Superior temporal gyrus (tissue), 1 donor: ENCODE measurements around the gene TMCO5A.

Experiments used
- DNase-seq: peaks from one replicate; pipeline ENCODE4 v3.0.0-alpha.2; 2016; ENCODE audit errors: extremely low spot score

The TMCO5A gene

DNA sequence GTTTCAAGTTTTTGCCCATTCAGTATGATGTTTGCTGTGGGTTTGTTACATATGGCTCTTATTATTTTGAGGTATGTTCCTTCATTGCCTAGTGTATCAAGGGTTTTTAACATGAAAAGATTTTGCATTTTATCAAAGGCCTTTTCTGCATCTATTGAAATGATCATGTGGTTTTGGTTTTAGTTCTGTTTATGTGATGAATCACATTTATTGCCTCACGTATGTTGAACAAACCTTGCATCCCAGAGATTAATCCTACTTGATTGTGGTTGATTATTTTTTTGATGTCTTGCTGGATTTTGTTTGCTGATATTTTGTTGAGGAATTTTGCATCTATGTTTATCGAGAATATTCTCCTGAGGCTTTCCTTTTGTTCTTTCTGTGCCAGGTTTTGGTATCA, 39.4 kb downstream of the TMCO5A start:
- DNase-seq = no peak

DNA sequence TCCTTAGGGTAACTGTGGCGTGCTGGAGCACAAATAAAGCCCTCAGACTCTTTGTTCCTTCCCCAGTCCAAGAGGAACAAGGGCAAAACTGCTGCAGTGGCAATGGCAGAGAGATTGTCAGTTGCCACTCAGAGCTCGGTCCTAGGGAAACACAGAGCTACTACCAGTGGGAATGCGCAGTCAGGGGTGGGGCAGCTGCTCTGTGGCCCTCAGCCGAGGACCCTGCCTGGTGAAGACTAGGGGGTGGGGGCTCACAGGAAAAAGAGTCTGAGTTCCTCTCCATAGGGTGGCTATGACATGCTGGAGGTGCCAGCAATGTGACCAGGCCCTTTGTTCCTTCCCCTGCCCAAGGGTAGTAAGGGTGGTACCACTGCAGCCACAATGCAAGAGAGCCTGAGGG, 43.8 kb downstream of the TMCO5A start:
- DNase-seq = no peak

DNA sequence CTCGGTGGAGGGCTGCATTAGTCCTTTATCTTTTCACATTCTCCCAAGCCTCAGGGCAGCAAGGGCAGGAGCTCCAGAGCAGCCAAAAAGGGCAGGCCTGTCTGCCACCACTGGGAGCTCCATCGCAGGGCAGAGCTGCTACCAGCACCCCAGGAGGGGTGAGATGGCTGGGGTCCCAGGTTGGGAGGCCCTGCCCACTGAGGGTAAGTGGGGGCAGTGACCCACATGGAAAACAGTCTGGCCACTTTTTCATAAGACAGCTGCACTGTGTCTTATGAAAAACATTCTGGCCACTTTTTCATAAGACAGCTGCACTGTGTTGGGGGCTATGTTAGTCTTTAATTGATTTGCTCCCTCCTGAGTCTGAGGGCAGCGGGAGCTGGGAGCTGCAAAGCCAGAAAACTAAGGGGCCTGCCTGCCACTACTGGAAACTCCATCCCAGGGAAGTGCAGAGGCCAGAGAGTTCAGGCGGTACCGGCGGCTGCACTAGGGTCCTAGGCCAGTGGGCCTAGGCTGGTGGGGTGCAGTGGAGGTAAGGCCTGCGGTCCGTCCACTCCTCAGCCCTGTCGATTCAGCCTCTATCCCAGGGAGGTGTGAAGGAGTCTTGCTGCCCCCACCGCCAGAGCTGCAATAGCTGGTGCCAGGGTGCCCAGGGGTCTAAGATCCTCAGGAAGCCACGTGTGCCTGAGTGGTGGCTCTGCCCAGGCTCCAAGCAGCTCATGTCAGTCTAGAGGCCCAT, 45.4 kb downstream of the TMCO5A start:
- DNase-seq = no peak

DNA sequence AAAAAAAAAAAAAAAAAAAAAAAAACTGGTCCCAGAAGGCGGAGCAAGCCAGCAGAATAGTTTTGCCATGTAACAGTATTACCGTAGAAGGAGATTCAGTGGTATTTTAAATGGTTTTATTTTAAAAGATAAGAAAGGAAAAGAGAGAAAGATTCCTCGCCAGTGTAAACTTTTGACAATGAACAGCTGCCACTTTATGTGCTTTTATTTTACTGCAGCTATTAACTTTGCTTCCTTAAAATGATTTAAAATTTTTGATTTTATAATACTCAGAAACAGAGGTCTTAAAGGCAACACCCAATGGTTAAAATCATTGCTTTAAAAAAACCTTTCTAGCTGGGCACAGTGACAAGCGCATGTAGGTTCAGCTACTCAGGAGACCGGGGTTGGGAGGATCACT, 46.8 kb downstream of the TMCO5A start:
- no peak for DNase-seq

DNA sequence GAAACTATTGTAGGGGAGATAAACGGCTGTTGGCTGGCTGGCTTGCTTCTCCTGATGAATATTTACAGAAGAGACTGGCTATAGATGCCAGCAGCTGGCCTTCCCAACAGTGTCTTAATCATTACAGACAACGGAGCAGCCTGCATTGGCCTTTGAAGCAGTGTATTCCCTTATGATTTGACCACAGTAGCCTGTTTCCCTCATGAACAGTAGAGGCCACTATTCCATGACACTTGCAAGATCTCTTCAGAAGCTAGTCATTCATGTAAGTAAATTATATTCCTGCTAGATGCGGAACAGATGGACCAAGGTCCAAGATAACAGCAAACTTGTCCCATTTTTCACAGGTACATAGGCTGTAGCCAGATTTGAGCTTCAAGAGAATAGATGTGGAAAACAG, 47.3 kb downstream of the TMCO5A start:
- DNase-seq = peak; percentile 65

DNA sequence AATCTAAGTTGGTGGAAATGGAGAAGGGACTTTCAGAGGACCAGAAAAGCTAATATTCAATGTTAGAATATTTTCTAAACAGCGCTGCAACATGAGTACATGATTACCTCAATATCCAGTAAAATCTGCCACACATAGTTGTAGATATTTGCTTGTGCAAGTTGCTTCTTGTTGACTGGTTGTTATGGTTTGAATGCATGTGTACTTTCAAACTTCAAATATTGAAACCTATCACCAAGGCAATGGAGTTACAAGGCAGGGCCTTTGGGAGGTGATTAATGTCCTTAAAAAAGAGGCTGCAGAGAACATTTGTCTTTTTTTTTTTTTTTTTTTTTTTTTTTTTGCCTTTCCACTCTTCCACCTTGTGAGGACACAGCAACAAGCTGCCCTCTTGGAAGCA, 49.9 kb downstream of the TMCO5A start:
- no peak for DNase-seq

DNA sequence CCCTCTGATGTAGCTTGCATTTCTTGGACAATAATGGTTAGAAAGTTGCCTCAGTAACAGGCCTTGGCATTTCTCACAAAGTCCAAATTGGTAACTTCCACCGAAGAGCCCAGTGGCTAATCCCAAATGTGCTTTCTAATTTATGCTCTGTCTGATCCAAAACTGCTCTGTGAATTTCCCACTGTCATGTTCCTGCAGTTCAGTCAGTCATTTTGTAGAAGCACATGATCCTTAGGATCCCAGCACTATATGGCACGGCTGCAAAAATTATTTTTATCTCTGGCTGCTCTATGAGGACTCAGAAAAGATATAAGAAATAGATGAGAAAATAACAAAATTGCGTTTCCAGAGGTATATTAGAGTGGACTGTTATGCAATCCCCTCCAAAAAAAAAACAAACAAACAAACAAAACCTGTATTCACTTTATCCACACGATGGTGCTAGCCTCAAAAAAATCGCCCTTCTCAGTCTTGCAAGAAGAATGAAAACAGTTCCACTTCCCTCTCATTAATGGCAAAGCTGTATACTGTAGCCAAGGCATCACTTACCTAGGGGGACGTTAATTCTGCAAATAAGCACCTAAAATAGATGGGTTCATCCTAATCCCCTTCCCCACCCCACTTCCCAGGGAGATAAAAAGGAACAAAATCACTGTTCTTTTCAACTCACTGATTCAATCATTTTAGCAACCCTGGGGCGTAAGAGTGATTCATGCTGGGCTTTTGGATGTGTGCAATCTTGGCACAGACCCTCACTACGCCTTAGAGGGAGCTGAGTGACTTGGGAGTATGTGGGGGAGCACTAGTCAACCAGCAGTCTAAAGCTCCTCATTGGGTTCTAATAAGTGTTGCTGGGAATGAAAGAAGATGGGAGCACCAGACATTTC, 61.3 kb downstream of the TMCO5A start:
- peak; percentile 94 for DNase-seq
